Smooth muscle cell of trachea (primary cell): Measurements from ENCODE around the gene MRPL47. TPM values are rescaled to one million over a fixed set of nuclear protein-coding genes. Genes with fewer than 3 reads are reported as not detected.

Source experiments
- total RNA-seq: library from RNA; depleted of rRNA; stranded (reverse); fragments of >200 nt; gene quantifications from 2 replicates; pipeline ENCODE4 v1.2.1, GENCODE V29; 2014

The MRPL47 gene
- 22.7 and 38.8 TPM in 2 replicates for total RNA-seq

GRCh38 chr3:179604321-179605078 is at the start of gene MRPL47, which contains the start of gene NDUFB5:
TSS of gene MRPL47 (minus strand) at chr3:179604638. CDS start at chr3:179604624, 14 bp downstream.
TSS of gene NDUFB5 (plus strand) at chr3:179604794. CDS start at chr3:179604816, 22 bp downstream.

GRCh38 chr3:179652447-179653095 is 48.1 kb upstream of the MRPL47 start, which contains the start of gene USP13:
TSS of gene USP13 (plus strand) at chr3:179653040. CDS start at chr3:179653226, 186 bp downstream.

GRCh38 chr3:179562591-179563270 is 41.7 kb downstream of the MRPL47 start, which contains the start of gene ACTL6A:
TSS of gene ACTL6A (plus strand) at chr3:179562926. CDS start at chr3:179563093, 167 bp downstream.

Other genes starting within 250 kb of the MRPL47 start
- gene GNB4, start 153.2 kb downstream of the MRPL47 start, total RNA-seq, result 64.7 and 97.0 TPM in 2 replicates
- gene ACTL6A, start 41.7 kb downstream of the MRPL47 start, total RNA-seq, result 41.5 and 86.0 TPM in 2 replicates
- 97.6 and 139 TPM in 2 replicates for gene NDUFB5, start 156 bp upstream of the MRPL47 start, total RNA-seq
- 12.4 and 23.4 TPM in 2 replicates for gene USP13, start 48.4 kb upstream of the MRPL47 start, total RNA-seq